Anterior cingulate cortex (tissue), 58 donors: Measurements from ENCODE around the gene SLC35F3.

Experiments used
- DNase-seq, 58 donors: peaks; one replicate each; lab custom pipeline; 2025; lab: John Stamatoyannopoulos, UW

The SLC35F3 gene

GRCh38 chr1:234214129-234214910 is 309.8 kb downstream of the SLC35F3 start:
- DNase-seq, result peak in 47 of 58 donors; percentile 16 to 75 (median 40)

- DNase-seq, result peak in 2 of 58 donors; percentile 47 to 49
Measured at GRCh38 chr1:234214911-234215892, 310.7 kb downstream of the SLC35F3 start.

GRCh38 chr1:234216116-234216703 is 311.7 kb downstream of the SLC35F3 start:
- DNase-seq, result no peak

GRCh38 chr1:234217316-234217840 is 312.9 kb downstream of the SLC35F3 start:
- DNase-seq, result no peak

- no peak for DNase-seq
Measured at GRCh38 chr1:234218078-234218477, 313.6 kb downstream of the SLC35F3 start.

- DNase-seq, result no peak
Measured at GRCh38 chr1:234219711-234220110, 315.2 kb downstream of the SLC35F3 start.

GRCh38 chr1:234221601-234222000 is 317.1 kb downstream of the SLC35F3 start:
- DNase-seq, result no peak

- no peak for DNase-seq
Measured at GRCh38 chr1:234222561-234223280, 318.2 kb downstream of the SLC35F3 start.

GRCh38 chr1:234226113-234226818 is 321.8 kb downstream of the SLC35F3 start:
- no peak for DNase-seq

- no peak for DNase-seq
Measured at GRCh38 chr1:234226819-234227165, 322.3 kb downstream of the SLC35F3 start.

GRCh38 chr1:234229581-234230387 is 325.3 kb downstream of the SLC35F3 start:
- no peak for DNase-seq

GRCh38 chr1:234230414-234230862 is 326.0 kb downstream of the SLC35F3 start:
- DNase-seq, result peak in 2 of 58 donors; percentile 14 to 18

- no peak for DNase-seq
Measured at GRCh38 chr1:234231061-234231892, 326.8 kb downstream of the SLC35F3 start.

- no peak for DNase-seq
Measured at GRCh38 chr1:234231893-234232276, 327.4 kb downstream of the SLC35F3 start.

GRCh38 chr1:234234199-234234598 is 329.7 kb downstream of the SLC35F3 start:
- no peak for DNase-seq

GRCh38 chr1:234235434-234235881 is 331.0 kb downstream of the SLC35F3 start:
- no peak for DNase-seq

- DNase-seq, result no peak
Measured at GRCh38 chr1:234237393-234237792, 332.9 kb downstream of the SLC35F3 start.
